ENCODE results near the gene TYW1.
"Not testable (repeated sequence)": the region's sequence is repeated elsewhere in the genome, so short reads cannot be mapped to it uniquely, and the experiment has no call there.

TYW1 gene

DNA sequence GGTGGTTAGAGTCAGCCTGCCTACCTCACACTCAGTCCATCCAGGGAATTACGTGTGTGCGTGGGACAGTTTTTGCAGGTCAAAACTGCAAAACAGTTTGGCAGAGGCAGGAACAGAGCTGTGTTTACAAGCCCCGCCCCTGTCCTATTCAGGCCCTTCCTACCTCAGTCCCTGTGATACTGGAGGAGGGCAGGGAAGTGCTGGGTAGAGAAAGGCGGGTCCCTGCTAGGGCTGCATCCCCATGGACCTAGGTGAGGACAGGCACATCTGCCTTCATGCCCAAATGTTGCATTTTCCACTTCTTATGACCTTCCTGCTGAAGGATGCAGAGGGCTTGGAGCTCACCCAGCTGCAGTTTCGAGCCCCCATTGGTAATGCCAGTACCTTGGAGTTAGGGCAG lies 26.3 kb upstream of the TYW1 start:
- Histone ChIP-seq H3K36me3 (ENCODE audit: insufficient read depth) (no peaks in the 10 kb centered on the region), H3K4me1 (ENCODE audit: low read depth, poor library complexity, severe bottlenecking) (no peaks in the 10 kb centered on the region), H3K27me3 (ENCODE audit: insufficient read depth, low read depth) (no peaks in the 10 kb centered on the region), H3K27ac (no peak overlapping the region), H4K20me1 (ENCODE audit: insufficient read depth) (no peaks in the 10 kb centered on the region), H3K9ac (no peak overlapping the region), H3K79me2 (ENCODE audit: insufficient read depth, low read depth) (no peaks in the 10 kb centered on the region), H2AFZ (ENCODE audit: low read depth) (no peak overlapping the region), H3K4me2 (no peak overlapping the region), H3K4me3 (IDR thresholded peaks at IDR 0.05; ENCODE audit: insufficient read depth, low read depth, low read length) (no peak overlapping the region)
- TF ChIP-seq, protein P1, sequence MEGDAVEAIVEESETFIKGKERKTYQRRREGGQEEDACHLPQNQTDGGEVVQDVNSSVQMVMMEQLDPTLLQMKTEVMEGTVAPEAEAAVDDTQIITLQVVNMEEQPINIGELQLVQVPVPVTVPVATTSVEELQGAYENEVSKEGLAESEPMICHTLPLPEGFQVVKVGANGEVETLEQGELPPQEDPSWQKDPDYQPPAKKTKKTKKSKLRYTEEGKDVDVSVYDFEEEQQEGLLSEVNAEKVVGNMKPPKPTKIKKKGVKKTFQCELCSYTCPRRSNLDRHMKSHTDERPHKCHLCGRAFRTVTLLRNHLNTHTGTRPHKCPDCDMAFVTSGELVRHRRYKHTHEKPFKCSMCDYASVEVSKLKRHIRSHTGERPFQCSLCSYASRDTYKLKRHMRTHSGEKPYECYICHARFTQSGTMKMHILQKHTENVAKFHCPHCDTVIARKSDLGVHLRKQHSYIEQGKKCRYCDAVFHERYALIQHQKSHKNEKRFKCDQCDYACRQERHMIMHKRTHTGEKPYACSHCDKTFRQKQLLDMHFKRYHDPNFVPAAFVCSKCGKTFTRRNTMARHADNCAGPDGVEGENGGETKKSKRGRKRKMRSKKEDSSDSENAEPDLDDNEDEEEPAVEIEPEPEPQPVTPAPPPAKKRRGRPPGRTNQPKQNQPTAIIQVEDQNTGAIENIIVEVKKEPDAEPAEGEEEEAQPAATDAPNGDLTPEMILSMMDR (conservative IDR thresholded peaks at IDR 0.05; ENCODE audit: low read depth, low read length), result no peak

DNA sequence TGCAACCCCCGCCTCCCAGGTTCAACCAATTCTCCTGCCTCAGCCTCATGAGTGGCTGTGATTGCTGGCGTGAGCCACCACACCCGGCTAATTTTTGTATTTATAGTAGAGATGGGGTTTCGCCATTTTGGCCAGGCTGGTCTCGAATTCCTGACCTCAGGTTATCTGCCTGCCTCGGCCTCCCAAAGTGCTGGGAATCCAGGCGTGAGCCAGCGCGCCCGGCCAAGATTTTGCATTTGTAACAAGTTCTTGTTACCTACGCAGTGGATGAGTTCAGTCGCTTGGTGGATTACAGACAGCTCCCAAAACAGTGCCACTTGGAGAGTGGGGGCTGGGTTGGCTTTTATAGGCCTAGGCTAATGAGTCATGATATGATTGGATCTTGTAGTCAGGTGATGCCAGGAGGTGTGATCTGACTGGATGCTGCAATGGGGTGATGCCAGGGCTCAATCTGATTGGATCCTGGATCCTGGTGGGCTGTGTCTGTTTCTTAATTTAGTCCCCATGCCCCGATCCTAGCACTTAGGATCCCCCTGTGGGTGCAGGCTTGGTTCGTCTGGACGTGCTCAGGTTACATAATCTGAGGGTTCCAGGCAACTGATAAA lies 21.5 kb upstream of the TYW1 start:
- TF ChIP-seq, protein P1 (conservative IDR thresholded peaks at IDR 0.05; ENCODE audit: low read depth, low read length), result no peak
- Histone ChIP-seq H3K27ac (no peak overlapping the region), H3K9ac (no peak overlapping the region), H4K20me1 (ENCODE audit: insufficient read depth) (no peaks in the 10 kb centered on the region), H3K4me2 (no peak overlapping the region), H3K4me3 (IDR thresholded peaks at IDR 0.05; ENCODE audit: insufficient read depth, low read depth, low read length) (no peak overlapping the region), H3K79me2 (ENCODE audit: insufficient read depth, low read depth) (no peaks in the 10 kb centered on the region), H3K36me3 (ENCODE audit: insufficient read depth) (no peaks in the 10 kb centered on the region), H3K27me3 (ENCODE audit: insufficient read depth, low read depth) (no peaks in the 10 kb centered on the region), H2AFZ (ENCODE audit: low read depth) (no peak overlapping the region), H3K4me1 (ENCODE audit: low read depth, poor library complexity, severe bottlenecking) (no peaks in the 10 kb centered on the region)

DNA sequence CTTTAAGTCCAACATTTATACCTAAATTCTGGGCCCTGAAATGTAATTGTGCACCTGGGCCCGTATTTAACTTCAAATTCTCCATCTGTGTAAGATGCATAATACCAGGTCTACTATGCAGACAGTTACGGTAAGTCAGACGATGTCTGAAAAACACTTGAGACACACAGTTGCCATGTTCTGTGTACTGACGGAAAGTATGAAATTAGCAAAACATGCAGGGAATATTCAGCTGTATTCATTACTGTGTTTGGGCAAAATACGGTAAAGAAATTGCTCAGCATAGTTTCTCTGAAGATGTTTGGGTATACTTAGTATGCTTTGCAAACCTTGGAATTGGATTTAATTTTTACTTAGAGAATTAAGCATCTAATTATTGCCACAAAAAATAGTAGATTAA lies 18.3 kb upstream of the TYW1 start:
- not testable (repeated sequence) for H3K27ac ChIP-seq; H3K4me2 ChIP-seq; H3K4me1 ChIP-seq (ENCODE audit: low read depth, poor library complexity, severe bottlenecking); H3K79me2 ChIP-seq (ENCODE audit: insufficient read depth, low read depth); H3K27me3 ChIP-seq (ENCODE audit: insufficient read depth, low read depth); H2AFZ ChIP-seq (ENCODE audit: low read depth); H3K9ac ChIP-seq; H3K4me3 ChIP-seq (IDR thresholded peaks at IDR 0.05; ENCODE audit: insufficient read depth, low read depth, low read length); H4K20me1 ChIP-seq (ENCODE audit: insufficient read depth); H3K36me3 ChIP-seq (ENCODE audit: insufficient read depth)

DNA sequence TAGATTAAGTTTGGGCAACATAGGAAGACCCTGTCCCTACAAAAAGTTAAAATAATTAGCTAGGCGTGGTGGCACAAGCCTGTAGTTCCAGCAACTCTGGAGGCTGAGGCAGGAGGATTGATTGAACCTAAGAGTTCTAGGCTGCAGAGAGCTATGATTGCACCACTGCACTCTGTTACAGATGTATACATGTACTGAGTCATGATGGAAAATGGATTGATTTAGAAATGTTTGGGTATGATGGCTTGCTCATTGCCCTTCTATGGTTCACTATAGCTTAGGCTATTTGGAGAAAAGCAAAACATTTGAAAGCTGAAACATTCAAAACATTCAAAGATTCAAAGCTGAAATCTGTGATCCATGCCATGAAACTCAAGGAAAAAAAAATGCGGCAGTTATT lies 17.6 kb upstream of the TYW1 start:
- H3K4me3 ChIP-seq (IDR thresholded peaks at IDR 0.05; ENCODE audit: insufficient read depth, low read depth, low read length); H2AFZ ChIP-seq (ENCODE audit: low read depth); H4K20me1 ChIP-seq (ENCODE audit: insufficient read depth); H3K9ac ChIP-seq; H3K36me3 ChIP-seq (ENCODE audit: insufficient read depth); H3K27ac ChIP-seq; H3K4me1 ChIP-seq (ENCODE audit: low read depth, poor library complexity, severe bottlenecking); H3K27me3 ChIP-seq (ENCODE audit: insufficient read depth, low read depth); H3K79me2 ChIP-seq (ENCODE audit: insufficient read depth, low read depth); H3K4me2 ChIP-seq: not testable (repeated sequence)

DNA sequence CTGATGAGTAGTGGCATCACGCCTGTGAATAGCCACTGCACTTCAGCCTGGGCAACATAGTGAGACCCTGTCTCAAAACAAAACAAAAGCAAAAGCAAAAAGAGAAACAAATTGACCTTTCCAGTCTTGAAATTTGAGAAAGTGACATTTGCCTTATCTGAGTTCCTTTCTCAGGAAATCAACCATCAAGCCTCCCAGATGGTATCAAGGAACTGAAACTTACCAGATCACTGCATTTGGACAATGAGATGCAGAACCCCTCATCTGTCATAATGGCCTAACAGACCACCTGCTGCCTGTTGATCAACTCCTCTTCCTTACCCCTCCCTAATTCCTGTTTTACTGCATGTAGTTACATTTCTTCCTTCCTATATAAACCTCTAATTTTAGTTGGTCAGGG lies 16.3 kb upstream of the TYW1 start:
- not testable (repeated sequence) for H3K4me1 ChIP-seq (ENCODE audit: low read depth, poor library complexity, severe bottlenecking); H3K4me2 ChIP-seq; H3K27ac ChIP-seq; H3K27me3 ChIP-seq (ENCODE audit: insufficient read depth, low read depth); H2AFZ ChIP-seq (ENCODE audit: low read depth); H3K36me3 ChIP-seq (ENCODE audit: insufficient read depth); H3K79me2 ChIP-seq (ENCODE audit: insufficient read depth, low read depth); H3K4me3 ChIP-seq (IDR thresholded peaks at IDR 0.05; ENCODE audit: insufficient read depth, low read depth, low read length); H4K20me1 ChIP-seq (ENCODE audit: insufficient read depth); H3K9ac ChIP-seq

DNA sequence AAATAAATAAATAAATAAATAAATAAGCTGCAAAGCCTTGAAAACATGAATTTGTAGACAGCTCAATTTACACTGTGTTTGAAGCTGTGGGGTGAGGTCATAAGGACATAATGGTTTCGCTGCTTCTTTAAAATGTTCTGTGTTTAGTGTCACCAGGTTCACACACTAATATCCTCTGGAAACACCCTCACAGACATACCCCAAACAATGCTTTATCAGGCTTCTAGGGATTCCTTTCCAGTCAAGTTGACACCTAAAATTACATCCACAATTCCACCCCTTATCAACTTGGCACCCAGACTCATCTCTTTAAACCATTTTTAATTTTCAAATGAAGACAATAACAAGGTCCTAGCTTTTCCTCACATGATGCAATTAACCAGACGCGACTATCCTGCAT lies 7.1 kb upstream of the TYW1 start:
- H4K20me1 ChIP-seq (ENCODE audit: insufficient read depth); H3K27ac ChIP-seq; H3K9ac ChIP-seq; H3K4me3 ChIP-seq (IDR thresholded peaks at IDR 0.05; ENCODE audit: insufficient read depth, low read depth, low read length); H3K27me3 ChIP-seq (ENCODE audit: insufficient read depth, low read depth); H2AFZ ChIP-seq (ENCODE audit: low read depth); H3K4me2 ChIP-seq: not testable (repeated sequence)
- Histone ChIP-seq H3K36me3 (ENCODE audit: insufficient read depth) (peaks cover 10% of the 10 kb centered on the region; the same call in 1 of the 2 replicates), H3K79me2 (ENCODE audit: insufficient read depth, low read depth) (peaks cover 20% of the 10 kb centered on the region), H3K4me1 (ENCODE audit: low read depth, poor library complexity, severe bottlenecking) (peaks cover 10% of the 10 kb centered on the region)

DNA sequence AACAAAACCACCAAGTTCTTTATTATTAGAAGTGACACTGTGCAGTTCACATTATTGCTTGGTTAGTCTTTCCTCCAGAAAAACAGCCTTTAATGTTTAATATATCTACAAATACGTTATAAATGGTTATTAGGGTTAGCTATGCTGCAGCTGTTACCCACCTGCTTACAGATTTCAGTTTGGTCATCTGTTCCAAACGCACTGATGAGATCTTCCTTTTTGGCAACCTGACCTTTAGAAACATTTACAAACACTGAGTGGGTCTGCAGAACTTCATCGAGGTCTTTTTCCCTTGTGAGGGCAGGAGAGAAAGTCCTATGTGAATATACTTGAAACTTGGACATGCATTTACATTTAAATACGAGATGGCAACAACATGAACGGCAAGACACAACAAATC lies 2.6 kb upstream of the TYW1 start:
- not testable (repeated sequence) for H3K9ac ChIP-seq; H4K20me1 ChIP-seq (ENCODE audit: insufficient read depth); H2AFZ ChIP-seq (ENCODE audit: low read depth); H3K27me3 ChIP-seq (ENCODE audit: insufficient read depth, low read depth); H3K4me3 ChIP-seq (IDR thresholded peaks at IDR 0.05; ENCODE audit: insufficient read depth, low read depth, low read length)
- H3K79me2 ChIP-seq (ENCODE audit: insufficient read depth, low read depth), result peaks cover 35% of the 10 kb centered on the region
- H3K27ac ChIP-seq, result peak overlapping the region; percentile 91
- peaks cover 16% of the 10 kb centered on the region for H3K4me1 ChIP-seq (ENCODE audit: low read depth, poor library complexity, severe bottlenecking)
- peak overlapping the region; percentile 63 for H3K4me2 ChIP-seq
- peaks cover 10% of the 10 kb centered on the region; the same call in 1 of the 2 replicates for H3K36me3 ChIP-seq (ENCODE audit: insufficient read depth)
